GM21360 (cell line): Measurements from ENCODE around the gene RNF215.
A peak's percentile ranks its signal among the peaks of the same experiment; 100 is the strongest.

ENCODE experiments used
- ATAC-seq: cut with Tn5 transposase; IDR thresholded peaks from one replicate; pipeline ENCODE4 v1.9.1; 2021; ENCODE audit warnings: mild to moderate bottlenecking, moderate library complexity; ENCODE audit not compliant: unreplicated experiment

The RNF215 gene

DNA sequence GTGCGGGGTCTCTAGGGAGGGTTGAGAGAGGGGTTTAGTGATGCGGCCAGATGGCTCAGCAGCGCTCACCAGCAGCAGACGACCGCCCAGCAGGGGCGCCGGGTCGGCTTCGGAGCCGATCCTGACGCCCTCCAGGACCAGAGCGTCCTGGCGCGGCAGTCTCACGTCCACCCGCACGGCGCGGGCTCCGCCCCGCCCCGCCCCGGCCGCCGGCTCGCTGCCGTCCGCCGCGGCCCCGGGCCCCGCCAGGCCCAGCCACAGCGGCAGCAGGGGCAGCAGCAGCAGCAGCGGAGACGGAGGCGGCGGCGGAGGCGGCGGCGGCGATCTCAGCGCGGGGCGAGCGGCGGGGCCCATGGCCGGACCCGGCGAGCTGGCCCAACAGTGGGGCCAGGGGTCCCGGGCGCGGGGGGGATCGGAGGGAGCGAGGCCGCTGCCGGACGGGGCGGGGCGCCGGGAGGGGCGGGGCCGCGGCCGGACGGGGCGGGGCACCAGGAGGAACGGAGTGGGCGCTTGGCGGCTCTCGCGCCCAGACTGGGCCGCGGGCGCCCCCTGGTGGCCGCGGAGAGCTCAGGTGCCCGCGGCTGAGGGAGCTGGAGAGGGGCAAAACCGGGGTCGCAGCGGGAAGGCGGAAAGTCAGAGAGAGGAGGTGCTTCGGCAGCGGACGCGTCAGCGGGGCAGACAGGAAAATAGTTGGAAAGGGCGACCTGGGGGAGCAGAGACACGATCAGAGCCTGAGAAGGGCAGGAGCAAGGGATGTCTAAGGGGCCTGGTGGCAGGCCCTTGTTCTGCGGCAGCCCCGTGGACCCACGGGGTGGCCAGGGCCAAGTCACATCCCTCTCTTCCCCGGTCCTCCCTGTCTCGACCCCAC lies at the start of gene RNF215:
Gene RNF215 (minus strand): TSS at position 452 of the 868 bp plus-strand sequence. CDS start 98 bp downstream, at position 354.
- peak; percentile 68 for ATAC-seq

DNA sequence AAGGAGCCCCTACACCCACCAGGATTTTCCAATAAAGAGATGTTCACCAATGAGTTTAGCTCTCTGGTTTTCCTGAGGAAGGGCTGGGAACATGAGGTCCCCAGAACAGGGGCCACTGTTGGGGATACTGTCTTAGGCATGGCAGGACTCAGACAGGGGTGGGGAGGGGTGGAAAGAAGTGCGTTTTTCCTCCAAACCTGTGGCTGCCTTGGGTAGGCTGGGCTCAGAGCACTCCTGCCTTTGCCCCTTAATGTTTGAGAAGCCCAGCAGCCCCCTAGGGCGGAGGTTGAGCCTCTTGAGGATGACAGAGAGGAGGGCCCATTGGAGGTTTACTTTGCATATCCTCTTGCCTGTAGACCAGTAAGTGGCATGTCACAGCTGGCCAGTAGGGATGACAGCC lies 49.0 kb upstream of the RNF215 start:
- no peak for ATAC-seq

GRCh38 chr22:30435674-30436126 lies 48.5 kb upstream of the RNF215 start:
- no peak for ATAC-seq

DNA sequence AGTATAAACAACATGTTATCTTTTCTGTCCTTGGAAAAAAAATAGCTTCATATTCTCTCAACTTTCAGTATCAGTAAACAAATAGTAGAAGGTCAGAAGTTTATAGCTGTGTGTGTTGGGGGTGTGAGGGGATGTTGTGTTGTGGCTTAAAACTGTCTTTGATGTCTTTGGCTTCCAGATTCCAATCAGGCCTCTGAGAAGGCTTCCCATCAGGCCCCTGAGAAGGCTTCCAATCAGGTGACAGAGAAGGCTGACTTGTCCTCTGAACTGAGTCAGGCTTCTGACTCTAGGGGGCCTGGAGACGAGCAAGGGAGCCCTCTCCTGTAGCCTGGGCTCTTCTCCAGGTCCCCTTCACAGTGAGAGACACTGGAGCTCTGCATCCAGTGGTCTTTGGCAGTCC lies 47.6 kb upstream of the RNF215 start:
- ATAC-seq = no peak

DNA sequence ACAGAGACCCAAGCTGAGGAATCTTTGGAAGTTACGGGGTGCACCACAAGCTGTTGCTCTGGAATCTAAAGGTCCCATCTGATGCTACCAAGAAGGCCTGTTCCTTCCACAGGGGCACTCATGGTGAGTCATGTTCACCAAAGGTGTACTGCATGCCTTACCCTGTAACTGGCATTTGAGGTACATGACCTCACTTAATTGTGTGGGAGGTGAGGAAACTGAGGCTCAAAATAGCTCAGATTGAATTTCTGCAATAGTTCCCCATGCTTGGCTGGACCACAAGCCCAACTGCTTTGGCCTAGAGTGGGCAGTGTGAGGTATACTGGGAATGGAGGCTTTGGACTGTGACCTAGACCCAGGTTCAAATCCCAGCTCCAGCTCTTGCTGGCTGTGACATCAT lies 46.6 kb upstream of the RNF215 start:
- ATAC-seq = no peak

DNA sequence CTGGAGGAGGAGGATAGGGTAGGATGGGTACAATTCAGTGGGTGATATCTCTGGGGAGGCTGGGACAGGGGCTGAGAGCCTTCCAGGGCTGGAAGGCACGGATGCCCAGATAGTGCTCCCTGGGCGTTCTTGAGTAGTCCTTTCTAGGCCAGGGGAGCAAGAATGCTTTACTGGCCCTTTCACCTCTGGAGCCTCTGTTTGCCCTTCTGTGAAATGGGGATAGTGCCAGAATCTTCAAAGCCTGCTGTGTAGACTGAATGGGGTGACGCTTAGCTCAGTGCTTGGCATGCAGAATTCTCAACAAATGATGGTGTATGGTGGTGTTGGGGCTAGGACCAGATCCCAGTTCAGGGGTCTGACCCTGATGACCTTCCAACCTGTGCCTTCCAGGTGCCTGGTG lies 46.0 kb upstream of the RNF215 start:
- ATAC-seq = no peak

DNA sequence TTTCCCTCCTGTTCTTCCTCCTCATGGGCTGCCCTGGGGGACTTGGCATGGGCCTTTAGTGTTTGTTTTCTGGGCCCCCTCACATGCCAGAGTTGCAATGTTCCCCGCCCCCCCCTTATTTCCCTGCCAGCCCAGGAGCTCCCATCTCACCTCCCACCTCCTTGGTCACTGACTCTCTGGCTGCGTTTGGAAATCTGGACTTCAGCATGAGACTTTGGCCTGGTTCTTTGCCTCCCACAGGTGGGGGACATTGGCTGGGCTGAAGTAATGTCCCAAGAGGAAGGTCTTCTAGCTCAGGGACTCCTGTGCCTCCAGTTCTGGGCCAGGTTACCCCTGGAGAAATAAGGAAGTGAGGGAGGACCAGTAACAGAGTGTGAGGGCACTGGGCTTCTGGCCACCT lies 45.3 kb upstream of the RNF215 start:
- ATAC-seq = no peak

DNA sequence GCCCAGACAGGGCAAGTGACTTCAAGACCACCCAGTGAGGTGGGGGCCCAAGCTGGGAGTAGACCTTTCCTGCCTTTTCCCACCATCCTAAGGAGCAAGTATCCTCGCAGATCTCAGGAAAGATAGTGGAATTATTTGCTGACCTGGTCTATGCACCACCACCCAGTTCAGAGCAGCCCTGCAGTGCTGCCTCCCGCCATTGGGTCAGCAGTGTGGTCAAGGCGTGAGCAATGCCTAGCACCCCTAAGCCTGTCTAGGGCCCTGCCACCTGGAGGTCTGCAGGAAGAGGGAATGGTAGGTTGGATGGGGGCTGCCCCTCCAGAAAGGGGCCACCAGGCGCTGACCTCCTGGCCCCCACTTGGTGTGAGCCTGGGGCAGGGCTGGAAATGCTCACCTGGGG lies 44.9 kb upstream of the RNF215 start:
- no peak for ATAC-seq

DNA sequence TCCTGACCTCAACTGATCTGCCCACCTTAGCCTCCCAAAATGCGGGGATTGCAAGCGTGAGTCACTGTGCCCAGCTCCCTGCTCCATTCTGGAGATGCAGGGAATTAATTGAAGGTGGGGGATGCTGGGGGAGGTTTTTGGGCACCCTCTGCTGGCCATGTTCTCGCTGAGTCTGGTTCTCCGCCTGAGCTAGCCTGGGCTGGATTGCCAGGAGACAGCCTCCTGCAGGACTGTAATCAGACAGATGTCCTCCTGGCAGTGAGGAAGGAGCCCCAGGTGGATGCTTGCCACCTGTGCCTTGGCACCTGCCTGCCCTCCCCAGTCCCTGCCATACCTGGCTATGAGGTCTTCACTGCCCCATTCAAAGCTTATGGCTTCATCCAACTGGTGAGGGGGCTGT lies 43.7 kb upstream of the RNF215 start:
- no peak for ATAC-seq

- no peak for ATAC-seq
These were observed 42.7 kb upstream of the RNF215 start for GRCh38 chr22:30429887-30430286.

DNA sequence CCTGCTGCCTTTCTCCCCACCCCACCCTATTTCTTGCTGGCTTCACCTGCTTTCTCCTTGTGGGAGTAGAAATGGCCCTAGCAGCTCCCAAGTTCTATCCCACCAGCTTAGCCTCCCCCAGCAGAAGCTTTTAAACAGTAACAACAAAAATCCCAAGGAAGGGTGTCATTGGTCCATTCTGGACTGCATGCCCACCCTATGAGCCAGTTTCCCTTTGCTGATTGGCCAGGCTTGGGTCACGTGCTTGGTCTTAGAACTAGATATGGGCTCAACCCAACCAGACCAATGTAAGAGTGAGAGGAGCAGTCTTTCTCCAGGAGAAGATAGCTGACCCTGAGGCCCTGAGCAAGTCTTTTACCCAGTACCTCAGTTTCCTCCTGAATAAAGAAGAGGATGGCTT lies 40.7 kb upstream of the RNF215 start:
- ATAC-seq = no peak

DNA sequence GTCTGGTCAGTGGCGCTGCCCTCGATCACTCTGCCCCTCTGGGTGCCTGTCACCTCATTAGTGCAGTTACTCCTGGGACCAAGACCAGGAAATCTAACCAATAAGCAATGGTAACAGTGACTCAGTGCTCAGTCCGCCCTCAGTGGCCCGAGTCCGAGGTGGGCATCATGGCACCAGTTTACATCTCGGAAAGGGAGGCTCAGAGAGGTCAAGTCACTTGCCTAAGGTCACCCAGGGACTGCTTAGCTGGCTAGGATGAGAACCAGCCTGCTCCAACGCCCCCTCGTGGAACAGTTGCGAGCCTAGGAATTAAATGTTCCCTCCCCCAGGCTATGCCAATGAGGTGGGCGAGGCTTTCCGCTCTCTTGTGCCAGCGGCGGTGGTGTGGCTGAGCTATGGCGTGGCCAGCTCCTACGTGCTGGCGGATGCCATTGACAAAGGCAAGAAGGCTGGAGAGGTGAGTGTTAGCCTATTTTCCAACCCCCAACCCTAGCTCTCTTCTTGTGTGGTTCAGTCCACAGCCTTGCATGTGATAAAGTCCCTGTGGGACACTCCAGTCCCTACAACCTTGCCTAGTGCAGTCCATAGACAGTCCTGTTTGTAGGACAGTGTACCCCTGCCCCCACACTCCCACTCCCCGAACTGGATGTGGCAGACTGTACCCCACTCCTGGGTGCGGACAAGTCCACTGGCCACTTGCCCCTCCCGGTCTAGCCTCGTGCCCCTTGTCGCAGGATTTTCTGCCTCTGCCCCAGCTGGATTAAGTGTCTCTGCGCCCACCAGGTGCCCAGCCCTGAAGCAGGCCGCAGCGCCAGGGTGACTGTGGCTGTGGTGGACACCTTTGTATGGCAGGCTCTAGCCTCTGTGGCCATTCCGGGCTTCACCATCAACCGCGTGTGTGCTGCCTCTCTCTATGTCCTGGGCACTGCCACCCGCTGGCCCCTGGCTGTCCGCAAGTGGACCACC lies 39.5 kb upstream of the RNF215 start:
- ATAC-seq = no peak

GRCh38 chr22:30425616-30426387 lies 38.6 kb upstream of the RNF215 start, which contains the start of gene MTFP1:
MTFP1 (plus strand) TSS chr22:30425768; CDS start chr22:30425880, 112 bp downstream.
- no peak for ATAC-seq

DNA sequence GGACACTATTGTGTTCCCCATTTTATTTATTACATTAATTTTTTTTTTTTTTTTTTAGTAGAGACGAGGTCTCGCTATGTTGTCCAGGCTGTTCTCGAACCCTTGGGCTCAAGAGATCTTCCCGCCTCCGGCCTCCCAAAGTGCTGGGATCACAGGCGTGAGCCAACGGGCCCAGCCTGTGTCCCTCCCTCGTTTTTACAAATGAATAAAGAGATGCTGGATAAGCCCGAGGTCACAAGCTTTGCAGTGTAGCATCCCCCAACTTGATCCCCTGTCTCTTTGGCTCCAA lies 38.1 kb upstream of the RNF215 start:
- ATAC-seq = no peak

GRCh38 chr22:30424534-30425326 lies 37.5 kb upstream of the RNF215 start:
- ATAC-seq = no peak

DNA sequence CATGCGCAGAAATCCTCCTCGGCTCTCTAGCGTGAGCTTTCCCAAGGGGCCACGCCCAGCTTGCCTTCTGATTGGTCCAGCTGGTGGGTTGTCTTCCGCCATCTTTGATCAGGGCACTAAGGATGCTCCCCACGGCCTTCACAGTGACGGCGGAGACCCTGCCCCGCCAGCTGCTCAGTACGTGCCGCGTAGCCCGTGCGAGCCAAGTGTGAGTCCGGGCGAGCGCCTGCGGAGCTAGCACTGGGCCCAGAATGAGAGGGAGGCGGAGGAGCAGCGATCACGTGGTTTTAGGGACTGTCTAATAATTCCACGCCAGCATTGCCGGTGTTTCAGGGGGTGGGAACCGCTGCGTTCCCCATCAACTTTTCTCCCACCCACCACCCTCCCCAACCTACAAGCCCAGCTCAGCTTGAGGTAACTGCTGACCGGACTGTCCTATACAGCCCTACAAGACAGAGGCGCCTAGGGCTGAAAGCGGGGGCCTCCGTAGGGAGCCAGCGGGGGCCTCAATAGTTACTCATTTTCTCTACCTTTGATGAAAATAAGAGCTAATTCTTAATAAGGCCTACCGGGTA lies 36.8 kb upstream of the RNF215 start:
- peak; percentile 76 for ATAC-seq

DNA sequence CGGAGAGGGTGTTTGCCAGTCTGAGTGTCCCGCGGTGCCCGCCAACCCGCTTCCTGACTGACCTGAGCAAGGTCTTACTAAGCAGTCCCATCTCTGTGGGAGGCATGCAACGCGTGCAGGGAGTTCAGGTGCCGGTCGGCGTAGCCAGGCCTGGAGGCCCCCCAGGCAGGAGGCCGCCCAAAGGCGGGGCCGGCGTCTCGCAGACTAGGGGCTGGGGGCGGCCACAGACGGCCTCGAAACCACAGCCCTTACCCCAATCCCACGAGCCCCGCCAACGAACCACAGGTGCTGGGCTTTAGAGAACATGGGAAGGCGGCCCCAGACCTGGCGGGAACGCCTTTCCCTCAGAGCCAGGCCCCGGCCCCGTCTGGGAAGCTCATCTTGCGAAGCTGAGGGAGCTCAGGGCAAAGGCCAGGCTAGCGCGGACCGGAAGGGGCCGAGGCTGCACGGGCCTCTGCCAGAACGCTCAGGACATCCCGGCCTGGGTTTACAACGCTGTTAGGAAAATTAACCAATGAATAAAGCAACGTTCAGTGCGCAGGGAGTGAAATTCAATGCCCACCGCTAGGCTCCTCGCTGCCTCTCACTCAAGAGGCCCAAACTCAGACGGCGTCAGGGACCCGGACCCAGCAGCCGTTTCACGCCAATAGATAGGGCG lies 36.2 kb upstream of the RNF215 start:
- ATAC-seq = peak; percentile 18

- ATAC-seq = no peak
These were observed 35.5 kb upstream of the RNF215 start for GRCh38 chr22:30422481-30423300.
